Endodermal cell (in vitro differentiated cells): ENCODE data around the gene TBL3. TPM values are rescaled to one million over a fixed set of nuclear protein-coding genes. Genes with fewer than 3 reads are reported as not detected.

Source experiments
- DNase-seq: peaks from one replicate; pipeline ENCODE4 v3.0.0-alpha.2; 2017
- H3K27ac ChIP-seq: 2 replicates; pipeline ENCODE4 v1.5.1; 2013; ENCODE audit warnings: mild to moderate bottlenecking, low read depth, low read length, moderate library complexity
- H3K27me3 ChIP-seq: 2 replicates; pipeline ENCODE4 v1.6.1; 2013; ENCODE audit warnings: mild to moderate bottlenecking, low read length, moderate library complexity; ENCODE audit not compliant: insufficient read depth, control insufficient read depth, poor library complexity, severe bottlenecking
- H3K36me3 ChIP-seq: 2 replicates; pipeline ENCODE4 v1.7.0; 2013; ENCODE audit warnings: mild to moderate bottlenecking, low read length, moderate library complexity; ENCODE audit not compliant: control insufficient read depth, insufficient read depth
- H3K4me1 ChIP-seq: one replicate; pipeline ENCODE4 v1.7.0; 2013; ENCODE audit warnings: low read length; ENCODE audit not compliant: control insufficient read depth, insufficient read depth
- H3K4me3 ChIP-seq: 2 replicates; pipeline ENCODE4 v1.5.1; 2013; ENCODE audit warnings: mild to moderate bottlenecking, low read length, moderate library complexity
- H3K9ac ChIP-seq: 2 replicates; pipeline ENCODE4 v1.6.1; 2013; ENCODE audit warnings: mild to moderate bottlenecking, low read length, moderate library complexity; ENCODE audit not compliant: poor library complexity, severe bottlenecking; ENCODE audit errors: extremely low read depth
- H3K9me3 ChIP-seq: 2 replicates; pipeline ENCODE4 v1.6.1; 2013; ENCODE audit warnings: mild to moderate bottlenecking, low read length, moderate library complexity; ENCODE audit not compliant: control insufficient read depth
- H3K27ac Mint-ChIP-seq: 2 replicates; pipeline ENCODE4 v1.8.0; 2020; ENCODE audit warnings: mixed read lengths
- H3K27me3 Mint-ChIP-seq: 2 replicates; pipeline ENCODE4 v1.8.0; 2021; ENCODE audit warnings: mild to moderate bottlenecking, mixed read lengths; ENCODE audit not compliant: insufficient read depth
- H3K36me3 Mint-ChIP-seq: 2 replicates; pipeline ENCODE4 v1.8.0; 2020; ENCODE audit warnings: low read depth, mixed read lengths
- H3K4me1 Mint-ChIP-seq: 2 replicates; pipeline ENCODE4 v1.8.0; 2020; ENCODE audit warnings: mixed read lengths
- H3K4me3 Mint-ChIP-seq: 2 replicates; pipeline ENCODE4 v1.8.0; 2020; ENCODE audit warnings: mild to moderate bottlenecking, moderate library complexity, mixed read lengths
- H3K9me3 Mint-ChIP-seq: 2 replicates; pipeline ENCODE4 v1.8.0; 2020; ENCODE audit warnings: mild to moderate bottlenecking, mixed read lengths
- WGBS, 2 experiments: methylation state at CpG; one replicate each; pipeline versions ENCODE4 v1.1.5 to v1.1.7; 2013; ENCODE audit warnings: missing lambda C conversion rate in 2 of 2, mixed read lengths in 1 of 2; ENCODE audit not compliant: insufficient coverage in 1 of 2, insufficient read length in 1 of 2; 5-methylcytosine and 5-hydroxymethylcytosine counted together
- total RNA-seq, 2 donors: library from RNA; stranded (reverse); fragmentation: NEBNext Ultra II Directional in 1 of 2; extraction: Animal tissue kit (Norgen Biotek cat#: 25700) in 1 of 2; gene quantifications; 2 replicates in 1 of 2; 3 replicates in 1 of 2; pipeline ENCODE4 v1.2.1, GENCODE V29; 2021
- TF ChIP-seq, protein P1 (sequence below): fragments of 200-600 bp; sonication (generic); conservative IDR thresholded peaks from 2 replicates; pipeline ENCODE4 v1.5.0; 2021; ENCODE audit warnings: antibody characterized with exemption, mild to moderate bottlenecking

Gene TBL3
- total RNA-seq, 2 donors from 2014 or later: 43.4 to 49.7 TPM

- Mint-ChIP-seq H3K27me3 (peaks cover 23% of the 10 kb centered on the region), H3K4me1 (peaks cover 30% of the 10 kb centered on the region), H3K36me3 (peaks cover 29% of the 10 kb centered on the region), H3K9me3 (peaks cover 5% of the 10 kb centered on the region), H3K4me3 (peak overlapping the region; percentile 92), H3K27ac (no peak overlapping the region)
- H3K4me3 ChIP-seq: peak overlapping the region; percentile 85
- TF ChIP-seq, protein P1, sequence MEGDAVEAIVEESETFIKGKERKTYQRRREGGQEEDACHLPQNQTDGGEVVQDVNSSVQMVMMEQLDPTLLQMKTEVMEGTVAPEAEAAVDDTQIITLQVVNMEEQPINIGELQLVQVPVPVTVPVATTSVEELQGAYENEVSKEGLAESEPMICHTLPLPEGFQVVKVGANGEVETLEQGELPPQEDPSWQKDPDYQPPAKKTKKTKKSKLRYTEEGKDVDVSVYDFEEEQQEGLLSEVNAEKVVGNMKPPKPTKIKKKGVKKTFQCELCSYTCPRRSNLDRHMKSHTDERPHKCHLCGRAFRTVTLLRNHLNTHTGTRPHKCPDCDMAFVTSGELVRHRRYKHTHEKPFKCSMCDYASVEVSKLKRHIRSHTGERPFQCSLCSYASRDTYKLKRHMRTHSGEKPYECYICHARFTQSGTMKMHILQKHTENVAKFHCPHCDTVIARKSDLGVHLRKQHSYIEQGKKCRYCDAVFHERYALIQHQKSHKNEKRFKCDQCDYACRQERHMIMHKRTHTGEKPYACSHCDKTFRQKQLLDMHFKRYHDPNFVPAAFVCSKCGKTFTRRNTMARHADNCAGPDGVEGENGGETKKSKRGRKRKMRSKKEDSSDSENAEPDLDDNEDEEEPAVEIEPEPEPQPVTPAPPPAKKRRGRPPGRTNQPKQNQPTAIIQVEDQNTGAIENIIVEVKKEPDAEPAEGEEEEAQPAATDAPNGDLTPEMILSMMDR: no peak
- H3K4me1 ChIP-seq: no peaks in the 10 kb centered on the region
- no peak for DNase-seq
- WGBS, 2 experiments: 62 to 64% methylated on average over 13 to 14 of the region's 14 CpGs
- no peaks in the 10 kb centered on the region for H3K9me3 ChIP-seq
- no peak overlapping the region for H3K27ac ChIP-seq
- no peaks in the 10 kb centered on the region for H3K27me3 ChIP-seq
- no peak overlapping the region for H3K9ac ChIP-seq
- H3K36me3 ChIP-seq: peaks cover 20% of the 10 kb centered on the region
Measured at GRCh38 chr16:1958715-1959268, 13.1 kb upstream of the TBL3 start.

GRCh38 chr16:1959269-1960039 lies 12.4 kb upstream of the TBL3 start, which contains the start of gene NDUFB10:
Gene NDUFB10, plus strand, starts transcription at chr16:1959538. Its CDS starts 87 bp downstream, at chr16:1959625.
- peaks cover 30% of the 10 kb centered on the region for H3K4me1 Mint-ChIP-seq
- peaks cover 33% of the 10 kb centered on the region for H3K36me3 Mint-ChIP-seq
- Histone ChIP-seq H3K4me1 (no peaks in the 10 kb centered on the region), H3K27ac (no peak within 1 kb of the TSS), H3K36me3 (peaks cover 24% of the 10 kb centered on the region), H3K9me3 (no peaks in the 10 kb centered on the region), H3K4me3 (peak within 1 kb of the TSS; percentile 85), H3K9ac (peak within 1 kb of the TSS; percentile 79), H3K27me3 (no peaks in the 10 kb centered on the region)
- TF ChIP-seq, protein P1: peak; percentile 62
- peak; percentile 95 for DNase-seq
- H3K27me3 Mint-ChIP-seq: peaks cover 23% of the 10 kb centered on the region
- H3K4me3 Mint-ChIP-seq: peak within 1 kb of the TSS; percentile 92
- peaks cover 5% of the 10 kb centered on the region for H3K9me3 Mint-ChIP-seq
- WGBS, 2 experiments: 1% methylated on average over 32 to 79 of the region's 79 CpGs
- peak within 1 kb of the TSS; percentile 84 for H3K27ac Mint-ChIP-seq

GRCh38 chr16:1960665-1961630 lies 10.9 kb upstream of the TBL3 start:
- H3K27ac ChIP-seq: peak overlapping the region; percentile 29
- H3K9ac ChIP-seq: peak overlapping the region; percentile 79
- TF ChIP-seq, protein P1: no peak
- Mint-ChIP-seq H3K4me1 (peaks cover 35% of the 10 kb centered on the region), H3K4me3 (peak overlapping the region; percentile 92), H3K36me3 (peaks cover 33% of the 10 kb centered on the region), H3K27ac (peak overlapping the region; percentile 84), H3K9me3 (peaks cover 5% of the 10 kb centered on the region), H3K27me3 (peaks cover 21% of the 10 kb centered on the region)
- H3K36me3 ChIP-seq: peaks cover 24% of the 10 kb centered on the region
- H3K27me3 ChIP-seq: no peaks in the 10 kb centered on the region
- H3K9me3 ChIP-seq: no peaks in the 10 kb centered on the region
- WGBS, 2 experiments: 64 to 67% methylated on average over 14 to 20 of the region's 20 CpGs
- DNase-seq: peak; percentile 82
- peak overlapping the region; percentile 85 for H3K4me3 ChIP-seq
- peaks cover 2% of the 10 kb centered on the region for H3K4me1 ChIP-seq
